Measurements from ENCODE around the gene NFATC2.

Gene NFATC2

GRCh38 chr20:51429696-51430095 lies 112.8 kb downstream of the NFATC2 start:
- H3K9me3 ChIP-seq (ENCODE audit: severe bottlenecking) = no peaks in the 10 kb centered on the region
- no peak overlapping the region for H3K4me3 ChIP-seq (ENCODE audit: severe bottlenecking)
- DNase-seq (ENCODE audit: low spot score) (no peak), ATAC-seq (ENCODE audit: low read depth) (no peak)
- no peaks in the 10 kb centered on the region for H3K27me3 ChIP-seq (ENCODE audit: insufficient read depth, poor library complexity, severe bottlenecking)
- no peaks in the 10 kb centered on the region for H3K36me3 ChIP-seq (ENCODE audit: low read depth)
- H3K4me1 ChIP-seq (ENCODE audit: insufficient read depth, poor library complexity, severe bottlenecking) = peaks cover 6% of the 10 kb centered on the region
- no peak overlapping the region for H3K27ac ChIP-seq (ENCODE audit: poor library complexity, severe bottlenecking)
- TF ChIP-seq CTCF (IDR thresholded peaks at IDR 0.05; ENCODE audit: poor library complexity, severe bottlenecking) = no peak

- Histone ChIP-seq H3K9me3 (ENCODE audit: severe bottlenecking) (no peaks in the 10 kb centered on the region), H3K4me3 (ENCODE audit: severe bottlenecking) (no peak overlapping the region), H3K27me3 (ENCODE audit: insufficient read depth, poor library complexity, severe bottlenecking) (no peaks in the 10 kb centered on the region), H3K27ac (ENCODE audit: poor library complexity, severe bottlenecking) (no peak overlapping the region), H3K4me1 (ENCODE audit: insufficient read depth, poor library complexity, severe bottlenecking) (peaks cover under 1% of the 10 kb centered on the region), H3K36me3 (ENCODE audit: low read depth) (no peaks in the 10 kb centered on the region)
- no peak for TF ChIP-seq CTCF (IDR thresholded peaks at IDR 0.05; ENCODE audit: poor library complexity, severe bottlenecking)
- ATAC-seq (ENCODE audit: low read depth) (no peak), DNase-seq (ENCODE audit: low spot score) (peak; percentile 76)
Observed at GRCh38 chr20:51429144-51429482, 113.4 kb downstream of the NFATC2 start.

- no peaks in the 10 kb centered on the region for H3K36me3 ChIP-seq (ENCODE audit: low read depth)
- no peaks in the 10 kb centered on the region for H3K27me3 ChIP-seq (ENCODE audit: insufficient read depth, poor library complexity, severe bottlenecking)
- H3K4me1 ChIP-seq (ENCODE audit: insufficient read depth, poor library complexity, severe bottlenecking) = no peaks in the 10 kb centered on the region
- H3K4me3 ChIP-seq (ENCODE audit: severe bottlenecking) = no peak overlapping the region
- TF ChIP-seq CTCF (IDR thresholded peaks at IDR 0.05; ENCODE audit: poor library complexity, severe bottlenecking) = no peak
- H3K9me3 ChIP-seq (ENCODE audit: severe bottlenecking) = no peaks in the 10 kb centered on the region
- H3K27ac ChIP-seq (ENCODE audit: poor library complexity, severe bottlenecking) = no peak overlapping the region
- DNase-seq (ENCODE audit: low spot score) = no peak
- ATAC-seq (ENCODE audit: low read depth) = peak; percentile 32; the same call in 2 of the 3 replicates
Observed at GRCh38 chr20:51428401-51429143, 113.9 kb downstream of the NFATC2 start.

GRCh38 chr20:51427651-51428291 lies 114.7 kb downstream of the NFATC2 start:
- no peaks in the 10 kb centered on the region for H3K4me1 ChIP-seq (ENCODE audit: insufficient read depth, poor library complexity, severe bottlenecking)

More at GRCh38 chr20:51427651-51428291, 114.7 kb downstream of the NFATC2 start:
- Histone ChIP-seq H3K27me3 (ENCODE audit: insufficient read depth, poor library complexity, severe bottlenecking) (no peaks in the 10 kb centered on the region), H3K27ac (ENCODE audit: poor library complexity, severe bottlenecking) (no peak overlapping the region), H3K36me3 (ENCODE audit: low read depth) (no peaks in the 10 kb centered on the region), H3K9me3 (ENCODE audit: severe bottlenecking) (no peaks in the 10 kb centered on the region), H3K4me3 (ENCODE audit: severe bottlenecking) (no peak overlapping the region)
- no peak for TF ChIP-seq CTCF (IDR thresholded peaks at IDR 0.05; ENCODE audit: poor library complexity, severe bottlenecking)
- DNase-seq (ENCODE audit: low spot score) = no peak
- ATAC-seq (ENCODE audit: low read depth) = no peak

Measured in RWPE2 (cell line).